ENCODE measurements around the gene RHOH.

- TF ChIP-seq EZH2 (IDR thresholded peaks at IDR 0.05; ENCODE audit: low read length) (no peak), CTCF (optimal IDR thresholded peaks at IDR 0.05 in 1 of 3, IDR thresholded peaks at IDR 0.05 in 1 of 3, conservative IDR thresholded peaks at IDR 0.05 in 1 of 3; ENCODE audit: extremely low read depth in 1 of 3, insufficient read depth in 2 of 3, low read length in 3 of 3) (no peak)
These were observed 18.2 kb upstream of the RHOH start for GRCh38 chr4:40178672-40179071.

Measured in keratinocyte (primary cell).